ENCODE results near the gene HIPK2. TPM values are rescaled to one million over a fixed set of nuclear protein-coding genes. Genes with fewer than 3 reads are reported as not detected.

HIPK2 gene
- total RNA-seq, 1 donor from 2014 or later: 44.0 TPM

- no peak for TF ChIP-seq CTCF (IDR thresholded peaks at IDR 0.05; ENCODE audit: insufficient read depth, low read length, poor library complexity, severe bottlenecking)
- H3K27me3 ChIP-seq (ENCODE audit: control insufficient read depth, insufficient read depth, low read length): peaks cover 48% of the 10 kb centered on the region
Observed at GRCh38 chr7:139523968-139524815, 253.6 kb downstream of the HIPK2 start.

GRCh38 chr7:139523199-139523941 is 254.4 kb downstream of the HIPK2 start, which contains the start of gene CLEC2L:
TSS of gene CLEC2L (plus strand) at chr7:139523685. CDS start at chr7:139523928, 243 bp downstream.
- TF ChIP-seq CTCF (IDR thresholded peaks at IDR 0.05; ENCODE audit: insufficient read depth, low read length, poor library complexity, severe bottlenecking): no peak
- no peak within 1 kb of the TSS for H3K4me3 ChIP-seq (ENCODE audit: low read depth, low read length)
- DNase-seq (ENCODE audit: low read depth): no peak
- H3K27me3 ChIP-seq (ENCODE audit: control insufficient read depth, insufficient read depth, low read length): peaks cover 48% of the 10 kb centered on the region
- H3K36me3 ChIP-seq (ENCODE audit: control insufficient read depth, insufficient read depth, low read length): no peaks in the 10 kb centered on the region

More at GRCh38 chr7:139523968-139524815, 253.6 kb downstream of the HIPK2 start:
- no peak overlapping the region for H3K4me3 ChIP-seq (ENCODE audit: low read depth, low read length)
- no peak for DNase-seq (ENCODE audit: low read depth)
- H3K36me3 ChIP-seq (ENCODE audit: control insufficient read depth, insufficient read depth, low read length): no peaks in the 10 kb centered on the region

GRCh38 chr7:139522830-139523198 is 255.0 kb downstream of the HIPK2 start:
- H3K27me3 ChIP-seq (ENCODE audit: control insufficient read depth, insufficient read depth, low read length): peaks cover 48% of the 10 kb centered on the region
- no peaks in the 10 kb centered on the region for H3K36me3 ChIP-seq (ENCODE audit: control insufficient read depth, insufficient read depth, low read length)
- TF ChIP-seq CTCF (IDR thresholded peaks at IDR 0.05; ENCODE audit: insufficient read depth, low read length, poor library complexity, severe bottlenecking): no peak
- H3K4me3 ChIP-seq (ENCODE audit: low read depth, low read length): no peak overlapping the region
- DNase-seq (ENCODE audit: low read depth): no peak

GRCh38 chr7:139521439-139521838 is 256.4 kb downstream of the HIPK2 start:
- Histone ChIP-seq H3K4me3 (ENCODE audit: low read depth, low read length) (no peak overlapping the region), H3K27me3 (ENCODE audit: control insufficient read depth, insufficient read depth, low read length) (peaks cover 45% of the 10 kb centered on the region), H3K36me3 (ENCODE audit: control insufficient read depth, insufficient read depth, low read length) (no peaks in the 10 kb centered on the region)
- TF ChIP-seq CTCF (IDR thresholded peaks at IDR 0.05; ENCODE audit: insufficient read depth, low read length, poor library complexity, severe bottlenecking): no peak
- DNase-seq (ENCODE audit: low read depth): no peak

GRCh38 chr7:139515266-139515665 is 262.5 kb downstream of the HIPK2 start:
- no peaks in the 10 kb centered on the region for H3K36me3 ChIP-seq (ENCODE audit: control insufficient read depth, insufficient read depth, low read length)
- no peak overlapping the region for H3K4me3 ChIP-seq (ENCODE audit: low read depth, low read length)
- TF ChIP-seq CTCF (IDR thresholded peaks at IDR 0.05; ENCODE audit: insufficient read depth, low read length, poor library complexity, severe bottlenecking): no peak
- no peak for DNase-seq (ENCODE audit: low read depth)
- H3K27me3 ChIP-seq (ENCODE audit: control insufficient read depth, insufficient read depth, low read length): no peaks in the 10 kb centered on the region

Other genes with a start within 250 kb of the HIPK2 start
- gene TBXAS1, start 51.3 kb upstream of the HIPK2 start, total RNA-seq: 7.1 and 7.8 TPM in 2 replicates

All from kidney epithelial cell (primary cell).